Mammary epithelial cell (primary cell): ENCODE results near the gene STK32C.

Source experiments
- CTCF ChIP-seq, 2 donors: IDR thresholded peaks in 1 of 2; conservative IDR thresholded peaks in 1 of 2; 2 replicates each; pipeline ENCODE4 v1.5.1; 2011 to 2012; ENCODE audit warnings: inconsistent platforms in 2 of 2, low read length in 2 of 2, mild to moderate bottlenecking in 2 of 2, control low read depth in 1 of 2, low read depth in 1 of 2; ENCODE audit not compliant: insufficient read depth in 1 of 2; ENCODE audit errors: extremely low read depth in 1 of 2
- EZH2 ChIP-seq: IDR thresholded peaks from 2 replicates; pipeline ENCODE4 v1.6.1; 2012; ENCODE audit warnings: low read length, inconsistent platforms, borderline replicate concordance

GRCh38 chr10:132274986-132275385 lies 32.8 kb downstream of the STK32C start:
- TF ChIP-seq CTCF (conservative IDR thresholded peaks at IDR 0.05 in 1 of 2, IDR thresholded peaks at IDR 0.05 in 1 of 2; ENCODE audit: extremely low read depth in 1 of 2, insufficient read depth in 1 of 2, low read depth in 1 of 2, low read length in 2 of 2) (no peak), EZH2 (no peak)
